HUES48 (cell line): ENCODE data around the gene SCART1.
"Not testable (repeated sequence)": the region's sequence is repeated elsewhere in the genome, so short reads cannot be mapped to it uniquely, and the experiment has no call there.

ENCODE experiments used
- H3K27ac ChIP-seq: one replicate; pipeline ENCODE4 v1.7.0; 2013; ENCODE audit warnings: low read depth, low read length, inconsistent platforms
- H3K27me3 ChIP-seq: 2 replicates; pipeline ENCODE4 v1.6.1; 2013; ENCODE audit warnings: mild to moderate bottlenecking, low read length; ENCODE audit not compliant: control insufficient read depth, insufficient read depth
- H3K36me3 ChIP-seq: 2 replicates; pipeline ENCODE4 v1.6.1; 2013; ENCODE audit warnings: low read length; ENCODE audit not compliant: control insufficient read depth, insufficient read depth
- H3K4me1 ChIP-seq: 2 replicates; pipeline ENCODE4 v1.6.1; 2013; ENCODE audit warnings: mild to moderate bottlenecking, low read length; ENCODE audit not compliant: control insufficient read depth, insufficient read depth
- H3K4me3 ChIP-seq: 2 replicates; pipeline ENCODE4 v1.5.1; 2013; ENCODE audit warnings: mild to moderate bottlenecking, low read depth, low read length
- H3K9ac ChIP-seq: 2 replicates; pipeline ENCODE4 v1.6.1; 2013; ENCODE audit warnings: mild to moderate bottlenecking, low read depth, low read length, moderate library complexity
- H3K9me3 ChIP-seq: 2 replicates; pipeline ENCODE4 v1.6.1; 2013; ENCODE audit warnings: low read length; ENCODE audit not compliant: control insufficient read depth, insufficient read depth

The SCART1 gene

GRCh38 chr10:133420579-133420978, 33.2 kb upstream of the SCART1 start:
- Histone ChIP-seq H3K36me3 (peaks cover 25% of the 10 kb centered on the region), H3K9ac (no peak overlapping the region), H3K9me3 (0 out of 2 replicates have a peak, but pooled peaks cover under 1% of the 10 kb centered on the region), H3K4me1 (no peaks in the 10 kb centered on the region), H3K27me3 (peaks cover 14% of the 10 kb centered on the region), H3K4me3 (no peak overlapping the region), H3K27ac (no peak overlapping the region)

- Histone ChIP-seq H3K4me1 (no peaks in the 10 kb centered on the region), H3K36me3 (peaks cover 23% of the 10 kb centered on the region), H3K4me3 (no peak overlapping the region), H3K9ac (no peak overlapping the region), H3K9me3 (no peaks in the 10 kb centered on the region), H3K27me3 (peaks cover 14% of the 10 kb centered on the region), H3K27ac (no peak overlapping the region)
Observed at GRCh38 chr10:133421336-133422222, 32.2 kb upstream of the SCART1 start.

GRCh38 chr10:133422223-133422806, 31.4 kb upstream of the SCART1 start:
- Histone ChIP-seq H3K4me1 (no peaks in the 10 kb centered on the region), H3K27ac (no peak overlapping the region), H3K9me3 (no peaks in the 10 kb centered on the region), H3K9ac (no peak overlapping the region), H3K36me3 (peaks cover 23% of the 10 kb centered on the region), H3K27me3 (peaks cover 14% of the 10 kb centered on the region), H3K4me3 (no peak overlapping the region)

DNA sequence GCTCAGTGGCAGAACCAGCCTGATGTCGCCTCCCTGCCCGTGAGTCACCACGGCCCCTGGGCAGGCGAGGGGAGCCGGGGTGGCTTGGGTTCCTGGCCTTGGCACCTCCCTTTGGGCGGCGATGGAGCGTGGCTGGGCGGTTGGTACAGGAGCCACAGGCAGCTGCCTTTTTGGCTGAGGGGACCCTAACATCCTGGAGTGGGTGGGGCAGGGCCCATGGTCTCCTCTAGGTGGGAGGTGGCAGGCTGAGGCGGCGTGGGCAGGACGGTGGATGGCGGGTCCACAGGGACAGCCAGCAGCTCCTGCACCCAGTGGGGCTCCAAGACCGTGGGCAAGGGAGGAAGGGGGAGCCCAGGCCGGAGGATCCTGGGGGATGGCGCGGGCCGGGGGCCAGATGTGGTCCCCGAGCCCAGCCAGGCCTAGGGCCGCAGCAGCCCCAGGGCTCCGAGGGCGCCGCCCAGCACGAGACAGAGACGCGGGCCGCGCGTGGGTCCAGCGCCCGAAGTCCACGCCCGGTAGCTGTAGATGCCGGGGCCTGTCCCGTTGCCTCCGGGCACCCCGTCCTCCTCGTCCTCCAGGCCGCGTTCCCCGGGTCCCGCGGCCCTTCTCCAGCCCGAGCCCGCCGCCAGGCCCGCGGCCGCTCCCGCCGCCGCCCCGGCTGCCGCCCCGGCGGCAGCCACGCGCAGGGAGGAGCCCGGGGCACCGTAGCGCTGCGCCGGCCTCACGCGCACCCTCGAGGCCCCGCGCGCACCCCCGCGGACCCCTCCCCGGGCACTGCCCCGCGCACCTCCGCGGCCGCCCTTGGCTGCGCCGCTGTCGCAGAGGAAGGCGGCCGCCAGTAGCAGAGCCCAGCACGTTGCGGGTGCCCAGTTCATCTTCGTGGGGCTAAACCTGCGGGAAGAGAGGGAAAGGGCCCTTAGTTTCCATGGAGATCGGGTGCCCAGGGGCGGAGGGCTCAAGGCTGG, 30.7 kb upstream of the SCART1 start:
- no peak overlapping the region for H3K27ac ChIP-seq
- no peaks in the 10 kb centered on the region for H3K4me1 ChIP-seq
- H3K27me3 ChIP-seq, result peaks cover 14% of the 10 kb centered on the region
- H3K9ac ChIP-seq, result no peak overlapping the region
- H3K9me3 ChIP-seq, result no peaks in the 10 kb centered on the region
- H3K4me3 ChIP-seq, result peak overlapping the region; percentile 41; the same call in 1 of the 2 replicates
- H3K36me3 ChIP-seq, result peaks cover 23% of the 10 kb centered on the region

DNA sequence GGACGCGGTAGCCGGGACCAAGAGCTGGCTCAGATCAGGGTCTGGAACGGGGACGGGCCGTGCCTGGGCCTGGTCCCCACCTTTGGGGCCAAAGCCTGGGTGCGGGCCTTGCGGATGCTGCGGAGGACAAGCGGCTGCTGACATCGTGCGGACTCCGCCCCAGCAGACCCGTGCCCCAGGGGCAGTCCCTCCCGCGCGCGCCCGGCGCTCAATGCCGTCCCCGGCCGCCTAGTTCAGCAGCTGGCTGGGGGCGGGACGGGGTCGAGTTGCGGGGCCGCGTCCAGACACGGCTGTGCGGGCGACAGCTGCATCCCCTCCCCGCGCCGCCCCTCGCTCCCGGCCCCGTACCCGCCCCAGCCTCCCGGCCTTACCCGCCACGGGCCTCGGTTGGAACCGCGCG, 29.6 kb upstream of the SCART1 start:
- H3K36me3 ChIP-seq, result peaks cover 17% of the 10 kb centered on the region; the same call in 1 of the 2 replicates
- H3K4me3 ChIP-seq, H3K9me3 ChIP-seq, H3K27ac ChIP-seq, H3K9ac ChIP-seq, H3K4me1 ChIP-seq: not testable (repeated sequence)
- H3K27me3 ChIP-seq, result peaks cover 14% of the 10 kb centered on the region

DNA sequence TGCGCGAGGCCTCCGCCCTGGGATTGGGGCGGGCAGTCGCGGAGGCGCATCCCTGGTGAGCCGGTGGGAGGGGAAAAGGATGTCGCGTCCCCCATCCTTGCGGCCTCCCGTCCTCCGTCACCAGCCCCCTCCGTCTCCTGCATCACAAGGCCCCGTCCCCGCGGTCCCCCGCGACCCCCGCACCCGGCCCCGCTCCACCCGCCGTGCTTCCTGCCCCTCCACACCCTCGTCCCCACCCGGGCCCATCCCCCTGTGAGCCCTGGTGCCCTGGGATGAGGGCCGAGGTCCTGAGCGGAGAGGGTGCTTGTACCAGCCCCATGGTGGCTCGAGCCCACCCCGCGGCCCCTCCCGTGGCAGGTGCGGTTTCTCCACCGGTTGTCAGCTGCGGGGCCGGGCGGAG, 29.1 kb upstream of the SCART1 start, which contains the start of gene SPRN:
Gene SPRN, minus strand, starts transcription at position 25 of the 400 bp plus-strand sequence. CDS start 944 bp downstream, outside the sequence.
- H3K36me3 ChIP-seq, result peaks cover 12% of the 10 kb centered on the region; the same call in 1 of the 2 replicates
- not testable (repeated sequence) for H3K4me1 ChIP-seq, H3K9ac ChIP-seq, H3K9me3 ChIP-seq, H3K27ac ChIP-seq
- H3K4me3 ChIP-seq, result peak within 1 kb of the TSS; percentile 41; the same call in 1 of the 2 replicates
- H3K27me3 ChIP-seq, result peaks cover 14% of the 10 kb centered on the region

DNA sequence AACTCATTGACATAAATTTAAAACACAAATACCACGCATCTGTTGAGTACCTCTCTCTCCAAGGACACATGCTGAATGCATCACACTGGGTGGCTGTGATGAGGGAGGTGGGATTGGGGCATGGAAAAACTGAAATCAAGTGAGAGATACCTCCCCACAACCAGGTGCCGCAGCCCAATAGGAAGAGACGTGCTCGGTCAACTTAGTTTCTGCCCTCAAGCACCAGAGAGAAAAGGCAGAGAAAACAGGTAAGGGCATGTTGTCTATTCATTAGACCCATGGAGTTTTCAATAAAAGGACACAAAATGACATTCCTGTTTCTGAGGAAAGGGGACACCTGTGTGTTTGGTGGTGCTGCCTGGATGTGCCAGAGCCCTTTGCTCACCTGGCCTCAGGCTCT, 24.2 kb upstream of the SCART1 start:
- not testable (repeated sequence) for H3K4me1 ChIP-seq, H3K9ac ChIP-seq, H3K27ac ChIP-seq, H3K27me3 ChIP-seq, H3K9me3 ChIP-seq, H3K4me3 ChIP-seq, H3K36me3 ChIP-seq

DNA sequence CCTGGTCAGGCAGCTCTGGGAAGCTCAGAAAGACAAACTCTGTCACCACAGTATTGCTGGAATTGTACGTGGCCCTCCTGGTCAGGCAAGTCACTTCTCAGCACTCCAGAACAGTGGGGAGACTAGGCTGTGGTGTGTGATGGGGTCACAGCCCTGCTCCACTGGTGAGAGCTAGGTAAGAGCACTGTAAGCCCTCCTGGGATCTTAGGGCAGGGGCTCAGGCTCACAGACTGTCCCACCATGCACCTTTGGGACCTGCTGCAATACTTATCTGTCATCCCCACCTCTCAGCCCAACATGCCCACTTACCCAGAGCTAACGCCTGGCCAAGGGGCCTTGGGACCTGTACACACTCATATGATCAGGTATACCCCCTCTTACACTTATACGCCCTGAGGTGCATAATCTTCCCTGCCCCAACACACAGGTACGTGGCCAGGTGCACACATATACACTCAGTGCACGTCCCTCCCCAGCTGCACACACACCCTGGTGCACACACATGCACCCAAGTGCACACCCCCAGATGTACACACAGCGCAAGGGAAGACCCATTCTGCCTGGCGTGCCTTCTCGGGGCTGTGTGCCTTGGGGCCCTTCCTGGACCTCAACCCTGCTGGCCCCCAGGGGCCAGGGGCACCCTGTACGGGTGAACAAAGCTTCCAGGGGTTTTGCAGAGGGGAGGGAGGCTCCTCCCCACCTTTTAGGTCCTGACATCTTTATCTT, 21.7 kb upstream of the SCART1 start:
- H3K4me1 ChIP-seq, H3K27me3 ChIP-seq, H3K4me3 ChIP-seq, H3K9ac ChIP-seq, H3K9me3 ChIP-seq, H3K27ac ChIP-seq, H3K36me3 ChIP-seq: not testable (repeated sequence)

GRCh38 chr10:133432789-133433188, 21.0 kb upstream of the SCART1 start:
- H3K9ac ChIP-seq, H3K4me1 ChIP-seq, H3K27me3 ChIP-seq, H3K4me3 ChIP-seq, H3K36me3 ChIP-seq, H3K27ac ChIP-seq, H3K9me3 ChIP-seq: not testable (repeated sequence)

DNA sequence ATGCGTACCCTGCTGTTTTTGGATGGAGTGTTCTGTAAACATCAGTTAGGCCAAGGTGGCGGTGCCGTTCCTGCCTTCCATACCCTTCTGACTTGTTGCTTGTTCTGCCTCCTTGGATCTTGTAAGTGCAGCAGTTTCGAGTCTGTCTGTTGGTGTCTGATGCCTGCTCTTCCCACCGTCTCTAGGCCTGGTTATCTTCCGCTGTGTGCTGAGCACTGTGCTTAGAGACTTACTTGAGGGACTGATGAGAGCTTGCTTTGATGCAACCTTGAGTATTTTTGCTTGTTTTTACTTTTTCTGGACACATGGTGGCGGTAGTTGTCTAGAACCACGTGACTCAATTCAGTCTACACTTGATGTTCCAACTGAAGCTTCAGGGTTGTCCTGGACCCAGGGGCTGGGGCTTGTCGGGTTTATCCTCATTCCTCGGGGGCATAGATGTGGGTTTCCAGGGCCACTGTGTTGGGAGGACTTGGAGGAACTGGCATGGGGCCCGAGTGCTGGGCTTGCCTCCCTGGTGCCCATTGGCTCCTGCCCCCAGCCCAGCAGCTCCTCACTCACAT, 15.0 kb upstream of the SCART1 start:
- H3K27me3 ChIP-seq, result no peaks in the 10 kb centered on the region
- H3K4me3 ChIP-seq, result no peak overlapping the region
- H3K9ac ChIP-seq, result no peak overlapping the region
- no peaks in the 10 kb centered on the region for H3K4me1 ChIP-seq
- peaks cover 60% of the 10 kb centered on the region for H3K9me3 ChIP-seq
- no peaks in the 10 kb centered on the region for H3K36me3 ChIP-seq
- no peak overlapping the region for H3K27ac ChIP-seq
